HG03025 (cell line): ENCODE data around the gene CDHR5.

Experiments
- ATAC-seq: cut with Tn5 transposase; IDR thresholded peaks from one replicate; pipeline ENCODE4 v1.9.1; 2021; ENCODE audit warnings: mild to moderate bottlenecking, moderate library complexity; ENCODE audit not compliant: unreplicated experiment, low FRiP score

Gene CDHR5

GRCh38 chr11:623999-624704 lies 603 bp downstream of the CDHR5 start:
- no peak for ATAC-seq

- no peak for ATAC-seq
Observed at GRCh38 chr11:623349-623869, 1.3 kb downstream of the CDHR5 start.

- ATAC-seq = no peak
Observed at GRCh38 chr11:621838-622237, 2.9 kb downstream of the CDHR5 start.

GRCh38 chr11:620935-621814 lies 3.6 kb downstream of the CDHR5 start:
- ATAC-seq = no peak

GRCh38 chr11:620201-620600 lies 4.6 kb downstream of the CDHR5 start:
- ATAC-seq = no peak

GRCh38 chr11:619628-620050 lies 5.1 kb downstream of the CDHR5 start:
- no peak for ATAC-seq

DNA sequence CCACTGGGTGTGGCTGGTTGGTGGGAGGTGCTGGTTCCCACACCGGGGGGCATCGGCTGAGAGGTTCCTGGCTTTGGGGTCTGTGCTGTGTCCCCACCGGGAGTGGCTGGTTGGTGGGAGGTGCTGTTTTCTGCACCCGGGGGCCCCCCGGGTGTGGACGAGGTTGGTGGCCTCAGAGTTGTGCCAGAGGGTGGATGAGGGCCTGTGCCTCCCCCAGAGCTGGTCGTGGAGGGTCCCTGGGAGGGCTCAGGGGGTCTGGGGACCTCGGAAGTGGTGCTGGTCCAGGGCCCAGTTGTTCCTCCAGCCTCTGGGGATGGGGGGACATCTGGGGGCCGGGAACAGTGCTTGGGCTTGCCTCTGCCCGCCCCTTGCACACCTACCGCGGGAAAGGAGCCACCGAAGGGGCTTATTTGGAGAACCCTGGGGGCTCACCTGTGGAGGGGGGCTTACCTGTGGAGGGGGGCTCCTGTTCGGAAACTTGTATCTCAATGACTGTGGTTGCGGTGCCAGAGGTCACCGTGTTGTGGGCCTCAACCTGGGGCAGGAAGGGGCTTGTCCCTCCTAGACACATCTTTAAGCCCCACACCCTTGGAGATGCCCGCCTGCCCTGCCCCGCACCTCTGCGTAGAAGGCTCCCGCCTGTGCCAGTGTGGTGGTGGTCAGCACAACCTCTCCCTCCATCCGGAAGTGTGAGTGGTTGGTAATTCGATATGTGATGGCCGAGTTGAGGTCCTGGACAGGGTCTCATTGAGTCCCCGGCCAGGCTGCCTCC lies 5.7 kb downstream of the CDHR5 start:
- ATAC-seq = no peak

DNA sequence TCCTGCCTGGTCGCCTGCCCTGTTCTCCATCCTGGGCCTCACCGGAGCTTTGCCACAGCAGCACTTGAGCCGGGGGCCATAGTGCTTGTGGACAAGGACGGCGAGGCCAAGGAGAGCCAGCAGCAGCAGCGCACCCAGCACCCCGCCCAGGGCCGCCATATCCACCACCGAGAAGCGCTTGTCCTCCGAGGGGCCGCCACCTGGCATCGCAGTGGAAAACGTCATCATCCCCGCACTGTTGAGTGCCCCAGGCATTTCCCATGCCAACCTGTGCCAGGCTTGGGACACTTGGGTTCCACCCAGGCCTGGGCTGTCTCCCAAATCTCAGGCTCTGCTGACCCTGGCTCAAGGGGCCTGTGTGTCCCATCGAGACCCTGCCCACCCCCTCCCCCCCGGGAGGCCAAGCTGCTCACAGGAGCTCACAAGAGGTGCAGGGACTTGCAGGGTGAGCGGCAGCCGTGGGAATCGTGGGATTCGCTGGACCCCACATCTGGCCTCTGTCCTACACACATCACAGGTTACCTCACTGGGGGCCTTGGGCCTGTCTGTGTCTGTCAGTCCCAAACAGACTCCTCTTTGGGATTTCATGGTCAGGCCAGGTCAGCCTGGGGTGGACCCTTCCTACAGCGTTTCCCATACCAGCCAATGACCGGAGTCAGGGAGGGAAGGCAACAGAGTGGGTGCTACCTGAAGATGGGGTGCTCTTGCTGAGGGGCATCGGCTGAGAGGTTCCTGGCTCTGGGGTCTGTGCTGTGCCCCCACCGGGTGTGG lies 6.7 kb downstream of the CDHR5 start:
- ATAC-seq = no peak

DNA sequence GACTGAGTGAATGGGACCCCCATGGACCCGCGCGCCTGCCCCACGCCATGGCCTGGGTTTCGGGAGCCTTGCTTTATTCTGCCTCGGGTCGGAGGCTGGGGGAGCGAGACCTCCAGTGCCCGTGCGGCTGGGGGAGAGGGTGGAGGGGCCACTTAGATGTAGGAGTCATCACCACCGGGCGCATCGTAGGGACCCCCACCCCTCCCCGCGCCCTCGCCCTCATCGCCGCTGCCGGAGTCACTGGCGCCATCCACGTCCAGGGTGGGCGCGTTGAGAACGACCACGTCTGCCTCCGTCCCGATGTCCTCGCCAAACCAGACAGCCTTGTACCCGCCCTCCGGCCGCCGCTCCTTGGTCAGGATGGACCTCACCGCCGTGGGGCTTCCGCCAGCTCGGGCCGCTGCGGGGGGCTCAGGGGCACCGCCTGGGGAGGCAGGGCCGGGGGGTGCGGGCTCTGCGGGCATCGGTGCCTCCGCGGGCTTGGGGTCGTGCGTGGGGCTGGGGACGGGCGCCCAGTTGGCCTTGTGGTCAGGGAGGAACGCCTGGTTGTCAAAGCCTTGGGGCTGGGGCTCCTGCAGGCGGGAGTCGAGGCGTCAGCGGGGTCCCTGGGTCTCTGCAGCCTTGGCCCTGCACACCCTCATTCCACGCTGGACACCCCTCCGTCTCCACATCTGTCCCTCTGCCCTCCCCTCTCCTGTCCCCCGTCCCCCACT lies 7.4 kb downstream of the CDHR5 start:
- no peak for ATAC-seq

DNA sequence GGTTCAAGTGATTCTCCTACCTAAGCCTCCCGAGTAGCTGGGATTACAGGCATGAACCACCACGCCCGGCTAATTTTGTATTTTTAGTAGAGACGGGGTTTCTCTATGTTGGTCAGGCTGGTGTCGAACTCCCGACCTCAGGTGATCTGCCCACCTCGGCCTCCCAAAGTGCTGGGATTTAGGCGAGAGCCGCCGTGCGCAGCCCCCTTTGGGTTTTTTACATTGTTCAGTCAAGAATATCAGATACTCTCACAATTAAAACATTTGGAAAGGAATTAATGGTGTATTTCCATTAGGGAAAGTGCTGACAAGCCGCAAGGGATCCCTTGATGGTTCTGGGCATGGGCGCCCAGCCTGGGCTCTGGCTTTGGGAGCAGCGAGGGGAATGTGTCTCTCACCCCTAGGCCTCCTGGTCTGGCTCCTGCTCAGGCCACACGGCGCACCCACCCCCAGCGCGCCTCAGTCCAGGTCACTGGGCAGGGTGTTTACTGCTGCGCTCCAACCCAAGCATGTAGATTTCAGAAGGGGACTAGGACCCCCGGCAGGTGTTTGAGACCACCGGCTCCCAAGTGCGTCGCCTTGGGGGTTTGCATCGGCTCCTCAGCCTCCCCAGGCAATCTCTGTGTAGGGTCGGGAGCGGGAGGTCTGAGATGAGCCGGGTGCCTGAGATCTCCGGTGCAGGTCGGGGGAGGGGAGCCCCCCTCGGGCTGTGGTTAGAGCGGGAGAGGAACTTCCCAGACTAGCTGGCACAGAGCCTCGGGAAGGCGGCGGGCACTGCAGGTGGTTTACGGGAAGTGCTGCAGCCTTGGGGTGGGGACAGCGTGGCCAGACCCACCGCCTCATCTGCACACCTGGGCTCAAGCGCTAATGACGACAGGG lies 8.2 kb downstream of the CDHR5 start:
- no peak for ATAC-seq

DNA sequence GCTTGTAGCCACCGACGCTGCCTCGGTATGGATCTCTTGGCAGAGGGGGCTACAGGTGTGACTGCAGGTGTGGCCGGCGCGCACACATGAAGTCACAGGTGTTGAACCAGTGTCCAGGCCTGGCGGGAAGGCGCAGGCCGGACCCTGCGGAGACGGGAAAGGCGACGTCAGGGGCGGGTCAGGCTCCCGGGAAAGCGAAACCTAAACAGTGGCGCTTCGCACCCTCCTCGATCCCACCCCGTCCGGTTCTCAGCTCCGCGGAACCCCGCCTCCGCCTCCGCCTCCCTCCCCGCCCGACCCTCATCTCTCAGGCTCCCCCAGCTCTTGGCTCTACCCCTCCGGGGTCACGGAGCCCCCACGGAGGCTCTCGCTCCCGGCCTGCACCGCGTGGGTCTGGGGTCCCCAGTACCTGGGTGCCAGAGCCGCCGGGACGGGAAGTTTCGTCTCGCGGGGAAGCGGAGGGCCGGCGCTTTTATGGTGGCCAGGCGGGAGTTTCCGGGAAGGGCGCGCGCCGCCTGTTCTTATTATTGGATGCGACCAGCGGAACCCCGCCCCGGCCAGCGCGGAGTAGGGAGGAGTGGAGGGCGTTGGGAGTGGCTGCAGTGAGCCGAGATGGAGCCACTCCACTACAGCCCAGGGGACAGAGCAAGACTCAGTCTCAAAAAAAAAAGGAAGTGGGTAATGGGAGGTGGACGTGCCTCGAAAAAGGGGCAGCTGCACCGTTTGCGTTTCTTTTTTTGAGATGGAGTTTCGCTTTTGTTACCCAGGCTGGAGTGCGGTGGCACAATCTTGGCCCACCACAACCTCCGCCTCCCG lies 9.0 kb downstream of the CDHR5 start, which contains the start of gene IRF7:
Gene IRF7 (minus strand): TSS at position 447 of the 816 bp plus-strand sequence. CDS start 586 bp downstream, outside the sequence.
- peak; percentile 66 for ATAC-seq

DNA sequence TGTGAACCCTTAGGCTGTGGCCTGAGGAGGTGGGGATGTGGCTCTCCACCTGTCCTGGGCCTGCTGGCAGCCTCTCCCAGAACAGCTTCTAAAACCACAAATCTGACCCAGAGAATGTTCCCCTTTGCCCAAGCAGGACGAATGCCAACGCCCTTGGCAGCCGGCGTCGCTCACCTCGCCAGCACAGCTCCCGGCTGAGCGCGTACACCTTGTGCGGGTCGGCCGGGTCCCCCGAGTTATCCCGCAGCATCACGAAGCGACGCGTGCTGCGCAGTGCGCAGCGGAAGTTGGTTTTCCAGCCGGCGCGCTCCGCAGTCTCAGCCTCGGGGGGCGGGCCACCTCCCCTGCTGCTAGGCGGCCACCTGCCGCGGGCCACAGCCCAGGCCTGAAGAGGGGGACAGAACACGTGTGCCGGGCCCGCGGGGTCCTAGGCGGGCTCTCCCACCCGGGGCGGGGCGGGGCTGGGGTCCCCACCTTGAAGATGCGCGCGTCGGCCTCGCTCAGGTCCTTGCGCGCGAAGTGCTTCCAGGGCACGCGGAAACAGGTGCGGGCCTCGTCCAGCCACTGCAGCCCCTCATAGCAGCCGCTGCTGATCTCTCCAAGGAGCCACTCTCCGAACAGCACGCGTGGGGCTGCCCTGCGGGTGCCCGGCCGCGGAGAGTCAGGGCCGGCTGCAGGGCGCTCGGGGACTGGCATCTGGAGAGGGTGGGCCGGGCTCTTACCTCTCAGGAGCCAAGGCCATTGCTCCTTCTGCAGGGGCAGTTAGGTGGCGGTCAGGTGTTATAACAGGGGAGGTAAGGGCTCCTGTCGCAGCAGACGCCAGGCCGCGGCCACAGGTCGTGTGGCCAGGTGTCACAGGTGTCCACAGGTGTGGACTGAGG lies 9.9 kb downstream of the CDHR5 start:
- ATAC-seq = peak; percentile 4

DNA sequence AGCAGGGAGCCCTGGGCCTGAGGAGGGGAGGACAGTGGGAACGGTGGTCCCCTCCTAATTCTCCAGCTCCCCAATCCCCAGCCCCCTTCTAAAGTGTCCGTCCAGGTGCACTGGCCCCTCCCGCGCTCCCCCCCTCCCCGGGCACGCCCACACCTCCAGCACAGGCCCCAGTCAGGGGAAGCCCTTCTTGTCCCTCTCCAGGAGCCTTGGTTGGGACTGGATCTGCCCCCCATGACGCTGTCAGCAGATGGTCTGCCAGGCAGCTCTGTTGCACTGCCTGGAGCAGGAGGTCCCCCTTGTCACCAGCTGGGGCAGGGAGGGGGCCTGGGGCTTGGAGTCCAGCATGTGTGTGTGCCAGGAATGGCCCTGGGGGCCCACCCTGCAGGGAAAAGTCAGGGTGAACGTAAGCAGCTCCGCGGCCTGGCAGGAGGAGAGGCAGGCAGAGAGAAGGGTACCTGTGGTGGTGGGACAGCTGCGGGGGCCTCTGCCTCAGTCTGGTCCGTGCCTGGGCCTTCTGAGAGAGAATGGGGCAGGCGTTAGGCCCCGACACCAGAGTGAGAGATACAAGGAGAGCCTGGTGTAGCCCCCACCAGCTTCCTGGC lies 10.6 kb downstream of the CDHR5 start:
- no peak for ATAC-seq

- no peak for ATAC-seq
Observed at GRCh38 chr11:613369-613968, 11.3 kb downstream of the CDHR5 start.

DNA sequence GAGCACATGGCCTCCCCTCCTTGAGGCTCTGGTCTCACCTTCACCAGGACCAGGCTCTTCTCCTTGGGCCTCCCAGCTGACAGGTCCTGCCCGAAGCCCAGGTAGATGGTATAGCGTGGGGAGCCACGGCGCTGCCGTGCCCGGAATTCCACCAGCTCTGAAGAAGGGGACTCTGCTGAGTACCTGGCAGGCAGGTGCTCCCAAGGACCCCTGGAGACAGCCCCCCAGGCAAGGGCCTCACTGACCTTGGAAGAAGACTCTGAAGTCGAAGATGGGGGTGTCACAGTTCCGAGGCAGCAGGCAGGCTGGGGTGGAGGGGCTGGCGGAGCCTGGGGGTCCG lies 11.8 kb downstream of the CDHR5 start:
- no peak for ATAC-seq
